GM06990 (cell line): ENCODE data around the gene DOCK4.
"Not testable (repeated sequence)": the region's sequence is repeated elsewhere in the genome, so short reads cannot be mapped to it uniquely, and the experiment has no call there.

ENCODE experiments used
- DNase-seq: peaks from one replicate; pipeline ENCODE4 v3.0.0-alpha.2; 2011; ENCODE audit not compliant: insufficient read length; ENCODE audit errors: extremely low read depth
- H3K27me3 ChIP-seq: replicated peaks from 2 replicates; pipeline ENCODE4 v1.6.0; 2011; ENCODE audit warnings: low read length; ENCODE audit not compliant: control insufficient read depth, insufficient read depth
- H3K36me3 ChIP-seq: 2 replicates; pipeline ENCODE4 v1.5.1; 2011; ENCODE audit warnings: low read length; ENCODE audit not compliant: control insufficient read depth, insufficient read depth
- H3K4me3 ChIP-seq: replicated peaks from 2 replicates; pipeline ENCODE4 v1.5.1; 2011; ENCODE audit warnings: low read depth, mild to moderate bottlenecking, control low read depth, low read length
- TF ChIP-seq, protein P1 (sequence below): IDR thresholded peaks from 2 replicates; pipeline ENCODE4 v1.5.1; 2011; ENCODE audit warnings: low read length, control low read depth, mild to moderate bottlenecking, inconsistent platforms; ENCODE audit not compliant: insufficient read depth, poor library complexity, severe bottlenecking

DOCK4 gene

DNA sequence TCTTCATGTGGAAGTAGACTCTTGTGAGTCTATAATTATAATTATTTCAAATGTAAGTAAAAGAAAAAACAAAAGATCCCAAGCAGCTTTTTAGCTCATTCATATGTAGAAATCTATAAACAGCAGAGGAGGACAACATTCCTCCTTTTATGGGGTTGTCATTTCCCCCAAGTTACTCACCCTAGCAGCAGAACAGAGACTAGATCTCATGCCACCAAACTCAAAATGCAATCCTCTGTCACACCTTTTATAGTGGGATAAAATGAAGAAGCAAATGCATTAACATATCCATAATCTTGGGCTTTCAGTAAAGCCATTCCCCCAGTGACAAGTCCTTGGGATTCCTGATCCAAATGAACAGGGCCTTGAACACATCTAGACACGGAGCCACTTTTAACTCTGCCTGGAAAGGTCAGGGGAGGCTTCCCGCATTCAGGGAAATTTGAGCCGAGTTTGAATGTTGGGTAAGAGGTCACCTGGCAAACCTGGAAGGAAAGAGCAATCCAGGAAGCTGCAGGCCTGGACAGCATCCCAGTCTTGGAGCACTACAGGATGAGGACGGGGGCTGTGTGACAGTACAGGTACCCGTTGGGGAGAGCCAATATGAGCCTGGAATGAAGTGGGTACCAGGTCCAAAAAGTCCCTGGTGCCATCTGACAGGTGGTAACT is 76.4 kb downstream of the DOCK4 start:
- H3K36me3 ChIP-seq = no peaks in the 10 kb centered on the region
- DNase-seq = no peak
- H3K4me3 ChIP-seq = no peak overlapping the region
- H3K27me3 ChIP-seq = no peaks in the 10 kb centered on the region
- TF ChIP-seq, protein P1, sequence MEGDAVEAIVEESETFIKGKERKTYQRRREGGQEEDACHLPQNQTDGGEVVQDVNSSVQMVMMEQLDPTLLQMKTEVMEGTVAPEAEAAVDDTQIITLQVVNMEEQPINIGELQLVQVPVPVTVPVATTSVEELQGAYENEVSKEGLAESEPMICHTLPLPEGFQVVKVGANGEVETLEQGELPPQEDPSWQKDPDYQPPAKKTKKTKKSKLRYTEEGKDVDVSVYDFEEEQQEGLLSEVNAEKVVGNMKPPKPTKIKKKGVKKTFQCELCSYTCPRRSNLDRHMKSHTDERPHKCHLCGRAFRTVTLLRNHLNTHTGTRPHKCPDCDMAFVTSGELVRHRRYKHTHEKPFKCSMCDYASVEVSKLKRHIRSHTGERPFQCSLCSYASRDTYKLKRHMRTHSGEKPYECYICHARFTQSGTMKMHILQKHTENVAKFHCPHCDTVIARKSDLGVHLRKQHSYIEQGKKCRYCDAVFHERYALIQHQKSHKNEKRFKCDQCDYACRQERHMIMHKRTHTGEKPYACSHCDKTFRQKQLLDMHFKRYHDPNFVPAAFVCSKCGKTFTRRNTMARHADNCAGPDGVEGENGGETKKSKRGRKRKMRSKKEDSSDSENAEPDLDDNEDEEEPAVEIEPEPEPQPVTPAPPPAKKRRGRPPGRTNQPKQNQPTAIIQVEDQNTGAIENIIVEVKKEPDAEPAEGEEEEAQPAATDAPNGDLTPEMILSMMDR = no peak

DNA sequence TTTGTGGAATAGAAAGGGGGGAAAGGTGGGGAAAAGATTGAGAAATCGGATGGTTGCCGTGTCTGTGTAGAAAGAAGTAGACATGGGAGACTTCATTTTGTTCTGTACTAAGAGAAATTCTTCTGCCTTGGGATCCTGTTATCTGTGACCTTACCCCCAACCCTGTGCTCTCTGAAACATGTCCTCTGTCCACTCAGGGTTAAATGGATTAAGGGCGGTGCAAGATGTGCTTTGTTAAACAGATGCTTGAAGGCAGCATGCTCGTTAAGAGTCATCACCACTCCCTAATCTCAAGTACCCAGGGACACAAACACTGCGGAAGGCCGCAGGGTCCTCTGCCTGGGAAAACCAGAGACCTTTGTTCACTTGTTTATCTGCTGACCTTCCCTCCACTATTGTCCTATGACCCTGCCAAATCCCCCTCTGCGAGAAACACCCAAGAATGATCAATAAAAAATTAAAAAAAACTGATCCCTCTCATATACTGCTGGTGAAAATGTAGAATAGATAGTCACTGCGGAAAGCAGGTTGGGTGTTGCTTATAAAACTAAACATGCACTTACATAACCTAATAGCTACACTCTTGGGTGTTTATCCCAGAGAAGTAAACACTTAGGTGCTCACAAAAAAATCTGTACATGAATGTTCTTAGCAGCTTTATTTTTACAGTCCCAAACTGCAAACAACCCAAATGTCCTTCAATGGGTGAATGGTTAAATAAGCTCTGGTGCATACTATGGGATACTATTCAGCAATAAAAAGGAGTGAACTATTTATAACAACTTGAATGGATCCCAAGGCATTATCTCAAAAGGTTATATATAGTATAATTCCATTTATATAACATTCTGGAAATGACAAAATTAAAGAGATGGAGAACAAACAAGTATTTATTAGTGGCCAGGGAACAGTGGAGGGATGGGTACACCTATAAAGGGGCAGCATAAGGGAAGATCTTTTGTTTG is 77.5 kb downstream of the DOCK4 start:
- not testable (repeated sequence) for H3K36me3 ChIP-seq, H3K27me3 ChIP-seq, H3K4me3 ChIP-seq, DNase-seq

DNA sequence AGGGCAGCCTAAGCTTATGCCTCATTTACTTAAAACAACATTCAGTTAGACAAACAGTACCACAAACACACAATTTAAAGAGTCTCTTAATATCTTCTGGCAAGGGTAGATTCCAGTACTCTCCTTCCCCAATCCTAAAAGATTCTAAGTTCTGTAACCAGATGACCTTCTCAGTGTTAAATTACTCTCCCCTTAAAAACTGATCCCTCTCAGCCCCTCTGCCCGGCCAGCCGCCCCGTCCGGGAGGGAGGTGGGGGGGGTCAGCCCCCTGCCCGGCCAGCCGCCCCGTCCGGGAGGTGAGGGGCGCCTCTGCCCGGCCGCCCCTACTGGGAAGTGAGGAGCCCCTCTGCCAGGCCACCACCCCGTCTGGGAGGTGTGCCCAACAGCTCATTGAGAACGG is 78.2 kb downstream of the DOCK4 start:
- not testable (repeated sequence) for H3K4me3 ChIP-seq, DNase-seq, H3K27me3 ChIP-seq, H3K36me3 ChIP-seq

DNA sequence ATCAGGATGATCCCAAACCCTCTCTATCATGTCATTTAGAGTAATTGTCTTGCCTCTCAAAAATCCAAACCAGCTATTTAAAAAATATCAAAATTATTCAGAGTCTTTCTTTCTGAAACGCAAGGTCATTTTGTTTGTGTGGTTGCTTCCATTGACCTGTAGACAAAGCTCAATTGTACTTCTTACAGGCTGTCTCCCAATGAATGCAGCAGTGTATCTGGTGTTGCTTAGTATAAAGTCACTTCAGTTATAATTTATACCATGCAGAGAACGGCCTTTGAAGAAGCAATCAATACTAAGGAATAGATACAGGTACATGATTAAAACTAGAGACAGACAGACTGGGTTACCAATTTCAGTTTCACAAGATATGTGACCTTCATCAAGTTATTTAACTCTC is 80.9 kb downstream of the DOCK4 start:
- no peak overlapping the region for H3K4me3 ChIP-seq
- TF ChIP-seq, protein P1 = no peak
- H3K36me3 ChIP-seq = no peaks in the 10 kb centered on the region
- H3K27me3 ChIP-seq = no peaks in the 10 kb centered on the region
- DNase-seq = no peak

DNA sequence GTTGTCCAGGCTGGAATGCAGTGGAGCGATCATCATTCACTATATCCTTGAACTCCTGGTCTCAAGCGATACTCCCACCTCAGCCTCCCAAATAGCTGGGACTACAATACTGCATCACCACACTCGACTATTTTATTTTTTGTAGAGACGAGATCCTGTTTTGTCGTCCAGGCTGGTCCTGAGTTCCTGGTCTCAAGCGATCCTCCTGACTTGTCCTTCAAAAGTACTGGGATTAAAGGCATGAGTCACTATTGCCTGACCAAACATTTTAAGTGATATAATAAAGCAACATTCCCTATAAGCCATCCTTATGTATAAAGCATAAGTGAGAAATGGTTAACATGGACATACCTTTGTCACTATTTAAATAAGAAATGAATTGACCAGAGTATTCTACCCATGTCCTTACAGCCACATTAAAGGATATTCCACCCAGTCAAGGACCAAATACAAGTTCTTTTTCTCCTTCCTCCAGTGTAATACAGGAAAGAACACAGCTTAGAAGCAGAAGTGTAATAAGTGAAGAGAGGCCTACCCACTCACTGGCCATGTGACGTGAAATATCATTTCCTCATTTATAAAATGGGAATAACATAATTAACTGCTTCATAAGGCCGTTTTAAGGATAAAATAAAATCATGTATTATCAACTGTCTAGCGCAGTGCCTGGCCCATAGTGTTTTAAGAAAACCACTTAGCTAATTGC is 82.0 kb downstream of the DOCK4 start:
- no peaks in the 10 kb centered on the region for H3K36me3 ChIP-seq
- DNase-seq = no peak
- H3K27me3 ChIP-seq = no peaks in the 10 kb centered on the region
- TF ChIP-seq, protein P1 = no peak
- no peak overlapping the region for H3K4me3 ChIP-seq

DNA sequence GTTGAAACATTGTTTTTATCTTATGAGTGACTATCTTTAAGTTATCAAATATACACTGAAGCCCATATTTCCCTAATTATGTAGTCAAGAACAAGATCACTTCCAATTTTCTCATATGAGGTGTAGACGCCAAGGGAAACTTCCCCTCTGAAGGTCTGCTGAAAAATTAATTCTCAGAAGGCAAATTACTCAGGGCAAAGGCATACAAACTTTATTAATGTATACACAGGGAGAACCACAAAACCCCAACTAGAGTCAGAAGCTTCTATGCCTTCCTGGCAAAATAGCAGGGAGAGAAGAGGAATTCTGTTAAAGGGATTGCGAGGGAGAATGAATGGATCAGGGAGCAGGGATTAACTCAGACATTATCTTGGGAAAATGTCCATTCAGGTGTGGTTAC is 83.4 kb downstream of the DOCK4 start:
- no peak for DNase-seq
- Histone ChIP-seq H3K36me3 (no peaks in the 10 kb centered on the region), H3K4me3 (no peak overlapping the region), H3K27me3 (no peaks in the 10 kb centered on the region)
- TF ChIP-seq, protein P1 = no peak
